IPS DF 4.7 (cell line): ENCODE measurements around the gene BPIFA3.
"Not testable (repeated sequence)": the region's sequence is repeated elsewhere in the genome, so short reads cannot be mapped to it uniquely, and the experiment has no call there.

Experiments used
- DNase-seq: peaks from one replicate; pipeline ENCODE4 v3.0.0-alpha.2; 2013; ENCODE audit warnings: low spot score; ENCODE audit errors: extremely low read depth

Gene BPIFA3

GRCh38 chr20:33217052-33217451 lies at the start of gene BPIFA3:
Gene BPIFA3 (plus strand): TSS chr20:33217352. CDS start chr20:33217537, 185 bp downstream.
- DNase-seq: no peak

- no peak for DNase-seq
Observed at GRCh38 chr20:33167859-33168258, 49.3 kb upstream of the BPIFA3 start, which contains the start of gene BPIFA2. Gene BPIFA2 (plus strand): TSS chr20:33168159. CDS start chr20:33169146, 987 bp downstream.

- no peak for DNase-seq
Observed at GRCh38 chr20:33169176-33169794, 47.9 kb upstream of the BPIFA3 start.

GRCh38 chr20:33172781-33173180 lies 44.4 kb upstream of the BPIFA3 start:
- DNase-seq: no peak

- no peak for DNase-seq
Observed at GRCh38 chr20:33175123-33175522, 42.0 kb upstream of the BPIFA3 start.

GRCh38 chr20:33176101-33176500 lies 41.1 kb upstream of the BPIFA3 start:
- no peak for DNase-seq

GRCh38 chr20:33177866-33178265 lies 39.3 kb upstream of the BPIFA3 start:
- no peak for DNase-seq

GRCh38 chr20:33178726-33179125 lies 38.4 kb upstream of the BPIFA3 start:
- no peak for DNase-seq

GRCh38 chr20:33180169-33180568 lies 37.0 kb upstream of the BPIFA3 start:
- DNase-seq: no peak

- DNase-seq: no peak
Observed at GRCh38 chr20:33181482-33182093, 35.6 kb upstream of the BPIFA3 start.

GRCh38 chr20:33183312-33183711 lies 33.8 kb upstream of the BPIFA3 start:
- DNase-seq: no peak

GRCh38 chr20:33185031-33185590 lies 32.0 kb upstream of the BPIFA3 start:
- not testable (repeated sequence) for DNase-seq

GRCh38 chr20:33187491-33187890 lies 29.7 kb upstream of the BPIFA3 start:
- no peak for DNase-seq

GRCh38 chr20:33188421-33188820 lies 28.7 kb upstream of the BPIFA3 start:
- DNase-seq: no peak

- no peak for DNase-seq
Observed at GRCh38 chr20:33191484-33191883, 25.7 kb upstream of the BPIFA3 start.

- no peak for DNase-seq
Observed at GRCh38 chr20:33191955-33192354, 25.2 kb upstream of the BPIFA3 start.

- DNase-seq: no peak
Observed at GRCh38 chr20:33192912-33193501, 24.1 kb upstream of the BPIFA3 start.

GRCh38 chr20:33199026-33199425 lies 18.1 kb upstream of the BPIFA3 start:
- DNase-seq: no peak

- DNase-seq: no peak
Observed at GRCh38 chr20:33202451-33202850, 14.7 kb upstream of the BPIFA3 start.

GRCh38 chr20:33203444-33203843 lies 13.7 kb upstream of the BPIFA3 start:
- DNase-seq: no peak

GRCh38 chr20:33209789-33210188 lies 7.4 kb upstream of the BPIFA3 start:
- DNase-seq: peak; percentile 66

- DNase-seq: no peak
Observed at GRCh38 chr20:33210371-33210770, 6.8 kb upstream of the BPIFA3 start.
